PC-3 (cell line): ENCODE results near the gene CRYBG3. TPM values are rescaled to one million over a fixed set of nuclear protein-coding genes. Genes with fewer than 3 reads are reported as not detected.

ENCODE experiments used
- ATAC-seq: fragments of 200-7000 bp; cut with Tn5 transposase; 2 replicates; pipeline ENCODE4 v1.9.1; 2020; ENCODE audit warnings: mild to moderate bottlenecking, moderate library complexity
- Bru-seq: library from RNA; stranded (reverse); fragments of 400-500 nt; gene quantifications from one replicate; lab custom pipeline; 2021; lab: Mats Ljungman, UMichigan
- BruChase-seq, 2 experiments: library from RNA; stranded (reverse); fragments of 400-500 nt; gene quantifications; one replicate each; lab custom pipeline; 2021; lab: Mats Ljungman, UMichigan
- BruUV-seq: library from RNA; stranded (reverse); fragments of 400-500 nt; replicated peaks from 2 replicates; lab custom pipeline; 2021; lab: Mats Ljungman, UMichigan
- CTCF ChIA-PET: fragments of 300-600 bp; sonication (Branson Sonifier 250); formaldehyde crosslinking; loops from one replicate; lab custom pipeline; 2022; ENCODE audit warnings: antibody characterized with exemption; lab: Charles Lee
- POLR2A ChIA-PET: fragments of 300-600 bp; sonication (Branson Sonifier 250); formaldehyde crosslinking; loops from one replicate; lab custom pipeline; 2022; ENCODE audit warnings: antibody characterized with exemption; ENCODE audit not compliant: unreplicated experiment; lab: Charles Lee
- DNase-seq: peaks from one replicate; pipeline ENCODE4 v3.0.0-alpha.2; 2015
- H2AFZ ChIP-seq: fragments of 300-600 bp; sonication (generic); 2 replicates; pipeline ENCODE4 v1.6.0; 2016; ENCODE audit warnings: antibody characterized with exemption, low read length
- H3F3A ChIP-seq: fragments of 300-600 bp; sonication (generic); one replicate; pipeline ENCODE4 v1.6.0; 2017; ENCODE audit warnings: antibody characterized with exemption, low read length, control low read depth, mild to moderate bottlenecking; ENCODE audit not compliant: unreplicated experiment
- H3K27ac ChIP-seq: fragments of 300-600 bp; sonication (generic); 2 replicates; pipeline ENCODE4 v1.5.1; 2016; ENCODE audit warnings: mild to moderate bottlenecking, low read length
- H3K27me3 ChIP-seq: fragments of 300-600 bp; sonication (generic); 2 replicates; pipeline ENCODE4 v1.6.1; 2016; ENCODE audit warnings: low read length, mixed read lengths
- H3K36me3 ChIP-seq: fragments of 300-600 bp; sonication (generic); 2 replicates; pipeline ENCODE4 v1.6.1; 2016; ENCODE audit warnings: low read depth, mixed run types, low read length, mixed read lengths
- H3K4me1 ChIP-seq: fragments of 300-600 bp; sonication (generic); 2 replicates; pipeline ENCODE4 v1.5.1; 2016; ENCODE audit warnings: low read length; ENCODE audit not compliant: insufficient read depth
- H3K4me2 ChIP-seq: fragments of 300-600 bp; sonication (generic); 2 replicates; pipeline ENCODE4 v1.6.0; 2016; ENCODE audit warnings: low read length
- H3K4me3 ChIP-seq: fragments of 300-600 bp; sonication (generic); 2 replicates; pipeline ENCODE4 v1.5.1; 2016; ENCODE audit warnings: mild to moderate bottlenecking, low read length, mixed read lengths
- H3K79me2 ChIP-seq: fragments of 300-600 bp; sonication (generic); 2 replicates; pipeline ENCODE4 v1.6.1; 2017; ENCODE audit warnings: low read length, mixed read lengths
- H3K9ac ChIP-seq: fragments of 300-600 bp; sonication (generic); 2 replicates; pipeline ENCODE4 v1.6.0; 2016; ENCODE audit warnings: mild to moderate bottlenecking, low read length
- H3K9me2 ChIP-seq: fragments of 300-600 bp; sonication (generic); replicated peaks from 2 replicates; pipeline ENCODE4 v1.6.1; 2016; ENCODE audit warnings: mixed run types, low read length, mixed read lengths
- H3K9me3 ChIP-seq: fragments of 300-600 bp; sonication (generic); 2 replicates; pipeline ENCODE4 v1.6.1; 2016; ENCODE audit warnings: low read length, mixed read lengths
- H4K20me1 ChIP-seq: fragments of 300-600 bp; sonication (generic); 2 replicates; pipeline ENCODE4 v1.6.1; 2016; ENCODE audit warnings: low read length, mixed read lengths
- CTCF ChIP-seq: fragments of 300-600 bp; sonication (generic); conservative IDR thresholded peaks from 2 replicates; pipeline ENCODE4 v1.5.1; 2017; ENCODE audit warnings: antibody characterized with exemption, low read depth, mild to moderate bottlenecking, low read length
- EZH2 ChIP-seq: fragments of 300-600 bp; sonication (generic); IDR thresholded peaks from one replicate; pipeline ENCODE4 v1.6.1; 2017; ENCODE audit warnings: antibody characterized with exemption, mild to moderate bottlenecking, low read length; ENCODE audit not compliant: unreplicated experiment
- EZH2phosphoT487 ChIP-seq: fragments of 300-600 bp; sonication (generic); IDR thresholded peaks from 2 replicates; pipeline ENCODE4 v1.6.1; 2018; ENCODE audit warnings: mild to moderate bottlenecking, antibody characterized with exemption, low read length, borderline replicate concordance
- intact Hi-C: fragments of 100-400 bp; cut with micrococcal nuclease; formaldehyde crosslinking; loops from 2 replicates; pipeline ENCODE4 v1.9.0; 2023
- long read RNA-seq: library from polyadenylated mRNA; unstranded; transcript quantifications from one replicate; pipeline ENCODE4 v2.0.0, GENCODE V29; 2021; ENCODE audit not compliant: unreplicated experiment
- total RNA-seq: library from RNA; depleted of rRNA; stranded (reverse); fragments of >200 nt; gene quantifications from 2 replicates; pipeline ENCODE4 v1.2.3, GENCODE V29; 2014; rRNA removed

Gene CRYBG3
- 11.4 and 12.2 TPM in 2 replicates for total RNA-seq
- percentile 68 among the genes with signal in this experiment for Bru-seq, nascent RNA
- BruChase-seq, experiment 1, labeled RNA remaining after a 6-hour chase: percentile 63 among the genes with signal in this experiment
- percentile 67 among the genes with signal in this experiment for BruChase-seq, experiment 2, labeled RNA remaining after a 2-hour chase
- long read RNA-seq, full-length matches to known transcripts: 1 of 17 reads
- long read RNA-seq, partial matches to known transcripts: 14 of 17 reads
- long read RNA-seq, other reads (novel, unspliced or antisense): 2 of 17 reads

GRCh38 chr3:97821774-97822358 is at the start of gene CRYBG3:
TSS of gene CRYBG3 (plus strand) at chr3:97822011. CDS start at chr3:97822207, 196 bp downstream.
- Histone ChIP-seq H3K4me2 (peak within 1 kb of the TSS; percentile 89), H3K36me3 (no peaks in the 10 kb centered on the region), H2AFZ (peak within 1 kb of the TSS; percentile 100), H3K4me3 (peak within 1 kb of the TSS; percentile 80), H3F3A (no peaks in the 10 kb centered on the region), H3K9me3 (no peaks in the 10 kb centered on the region), H4K20me1 (no peaks in the 10 kb centered on the region), H3K9ac (peak within 1 kb of the TSS; percentile 77), H3K79me2 (peaks cover 41% of the 10 kb centered on the region), H3K9me2 (no peaks in the 10 kb centered on the region), H3K27ac (no peak within 1 kb of the TSS), H3K27me3 (no peaks in the 10 kb centered on the region), H3K4me1 (peaks cover 15% of the 10 kb centered on the region; the same call in 1 of the 2 replicates)
- no TSS peak for BruUV-seq
- intact Hi-C loops: loop anchor here (1.0 to 2.0 kb wide), 4 partner anchors 41 to 149 kb away; no protein-coding TSS in a partner anchor
- TF ChIP-seq EZH2: no peak
- TF ChIP-seq CTCF: peak; percentile 53
- no peak for TF ChIP-seq EZH2phosphoT487
- POLR2A ChIA-PET: interaction anchor here (0.5 to 0.8 kb wide), 6 partner anchors 10 to 143 kb away, joined by 3 to 8 read pairs (median 4); no protein-coding TSS in a partner anchor
- peak; percentile 94 for ATAC-seq
- CTCF ChIA-PET: interaction anchor here (0.6 to 1.2 kb wide), 3 partner anchors 148 to 201 kb away, joined by 3 to 4 read pairs (median 3); no protein-coding TSS in a partner anchor
- peak; percentile 86 for DNase-seq

- 0 out of 2 replicates have a peak, but pooled peaks cover 4% of the 10 kb centered on the region for H3K36me3 ChIP-seq
- POLR2A ChIA-PET: no interaction called here
These were observed 48.9 kb upstream of the CRYBG3 start for GRCh38 chr3:97772926-97773325.

More at GRCh38 chr3:97772926-97773325, 48.9 kb upstream of the CRYBG3 start:
- Histone ChIP-seq H3K27ac (no peak overlapping the region), H2AFZ (no peak overlapping the region), H3K4me3 (no peak overlapping the region), H3F3A (no peaks in the 10 kb centered on the region), H4K20me1 (no peaks in the 10 kb centered on the region), H3K9me2 (no peaks in the 10 kb centered on the region), H3K9ac (no peak overlapping the region), H3K4me1 (no peaks in the 10 kb centered on the region), H3K4me2 (no peak overlapping the region), H3K79me2 (no peaks in the 10 kb centered on the region), H3K27me3 (no peaks in the 10 kb centered on the region), H3K9me3 (peaks cover 3% of the 10 kb centered on the region; the same call in 1 of the 2 replicates)
- intact Hi-C loops: no loop called here
- CTCF ChIA-PET: no interaction called here
- no TSS peak for BruUV-seq
- ATAC-seq: no peak
- TF ChIP-seq EZH2 (no peak), EZH2phosphoT487 (no peak), CTCF (no peak)
- DNase-seq: no peak
